ENCODE measurements around the gene NQO2. TPM values are rescaled to one million over a fixed set of nuclear protein-coding genes. Genes with fewer than 3 reads are reported as not detected.

Gene NQO2
- total RNA-seq, 1 donor from 2014 or later = 22.4 TPM

GRCh38 chr6:3031857-3032640, 32.4 kb downstream of the NQO2 start:
- Histone ChIP-seq H3K36me3 (no peaks in the 10 kb centered on the region), H3K4me1 (peaks cover 4% of the 10 kb centered on the region), H3K9me3 (no peaks in the 10 kb centered on the region), H3K4me3 (no peak overlapping the region), H3K27ac (no peak overlapping the region), H3K27me3 (ENCODE audit: low read depth) (no peaks in the 10 kb centered on the region)
- DNase-seq (no peak), ATAC-seq (peak; percentile 64 to 74)
- intact Hi-C loops (cut with DNase I) = no loop called here
- TF ChIP-seq CTCF (IDR thresholded peaks at IDR 0.05) = no peak

GRCh38 chr6:3032986-3033385, 33.3 kb downstream of the NQO2 start:
- DNase-seq (no peak), ATAC-seq (no peak)
- Histone ChIP-seq H3K36me3 (no peaks in the 10 kb centered on the region), H3K27ac (no peak overlapping the region), H3K4me3 (no peak overlapping the region), H3K27me3 (ENCODE audit: low read depth) (no peaks in the 10 kb centered on the region), H3K9me3 (no peaks in the 10 kb centered on the region), H3K4me1 (peaks cover 6% of the 10 kb centered on the region)
- no peak for TF ChIP-seq CTCF (IDR thresholded peaks at IDR 0.05)
- intact Hi-C loops (cut with DNase I) = no loop called here

- ATAC-seq (no peak), DNase-seq (no peak)
- H3K36me3 ChIP-seq = no peaks in the 10 kb centered on the region
- H3K4me3 ChIP-seq = no peak overlapping the region
- TF ChIP-seq CTCF (IDR thresholded peaks at IDR 0.05) = no peak
- H3K27me3 ChIP-seq (ENCODE audit: low read depth) = no peaks in the 10 kb centered on the region
- no peak overlapping the region for H3K27ac ChIP-seq
- peaks cover 9% of the 10 kb centered on the region for H3K4me1 ChIP-seq
- intact Hi-C loops (cut with DNase I) = no loop called here
- no peaks in the 10 kb centered on the region for H3K9me3 ChIP-seq
Observed at GRCh38 chr6:3033652-3034051, 34.0 kb downstream of the NQO2 start.

- Histone ChIP-seq H3K4me3 (no peak overlapping the region), H3K4me1 (peaks cover 9% of the 10 kb centered on the region), H3K27me3 (ENCODE audit: low read depth) (no peaks in the 10 kb centered on the region), H3K9me3 (no peaks in the 10 kb centered on the region), H3K36me3 (no peaks in the 10 kb centered on the region), H3K27ac (no peak overlapping the region)
- ATAC-seq (no peak), DNase-seq (no peak)
- intact Hi-C loops (cut with DNase I) = no loop called here
- no peak for TF ChIP-seq CTCF (IDR thresholded peaks at IDR 0.05)
Observed at GRCh38 chr6:3035397-3035796, 35.7 kb downstream of the NQO2 start.

GRCh38 chr6:3036861-3037637, 37.4 kb downstream of the NQO2 start:
- intact Hi-C loops (cut with DNase I) = no loop called here

More at GRCh38 chr6:3036861-3037637, 37.4 kb downstream of the NQO2 start:
- H3K4me1 ChIP-seq = peaks cover 9% of the 10 kb centered on the region
- no peak overlapping the region for H3K27ac ChIP-seq
- DNase-seq (no peak), ATAC-seq (no peak)
- no peaks in the 10 kb centered on the region for H3K36me3 ChIP-seq
- no peak for TF ChIP-seq CTCF (IDR thresholded peaks at IDR 0.05)
- no peaks in the 10 kb centered on the region for H3K27me3 ChIP-seq (ENCODE audit: low read depth)
- H3K4me3 ChIP-seq = no peak overlapping the region
- H3K9me3 ChIP-seq = no peaks in the 10 kb centered on the region

All from lower lobe of right lung (tissue), 2 donors.